T-helper 2 cell (primary cell): Measurements from ENCODE around the gene C1orf52.

Source experiments
- DNase-seq, 5 experiments: peaks; one replicate each; pipeline versions ENCODE4 v3.0.0 to v3.0.0-alpha.2; 2012 to 2022
- total RNA-seq, 2 donors: gene quantifications; one replicate each; lab custom pipeline; 2026; lab: John Stamatoyannopoulos, UW

Gene C1orf52
- 42.0 to 49.6 reads per million in 2 donors for total RNA-seq

- DNase-seq, result peak; percentile 90 to 99 (median 93)
Measured at GRCh38 chr1:85259118-85259911, at the start of gene C1orf52. C1orf52 (minus strand) TSS chr1:85259662; CDS start chr1:85259633, 29 bp downstream.

- DNase-seq, result no peak
Measured at GRCh38 chr1:85308833-85309350, 49.4 kb upstream of the C1orf52 start.

GRCh38 chr1:85307987-85308832 is 48.7 kb upstream of the C1orf52 start:
- DNase-seq, result peak; percentile 18 to 57 (median 24)

GRCh38 chr1:85306236-85306635 is 46.8 kb upstream of the C1orf52 start:
- DNase-seq, result no peak

- peak in 1 of 5 experiments; percentile 7 for DNase-seq
Measured at GRCh38 chr1:85303440-85304162, 44.1 kb upstream of the C1orf52 start.

- no peak for DNase-seq
Measured at GRCh38 chr1:85300140-85300539, 40.7 kb upstream of the C1orf52 start.

GRCh38 chr1:85297855-85298629 is 38.6 kb upstream of the C1orf52 start:
- peak in 3 of 5 experiments; percentile 60 to 94 (median 83) for DNase-seq

GRCh38 chr1:85297538-85297854 is 38.0 kb upstream of the C1orf52 start:
- DNase-seq, result no peak

- no peak for DNase-seq
Measured at GRCh38 chr1:85296980-85297379, 37.5 kb upstream of the C1orf52 start.

GRCh38 chr1:85295654-85296053 is 36.2 kb upstream of the C1orf52 start:
- DNase-seq, result no peak

GRCh38 chr1:85295006-85295431 is 35.6 kb upstream of the C1orf52 start:
- no peak for DNase-seq

- DNase-seq, result no peak
Measured at GRCh38 chr1:85290826-85291225, 31.4 kb upstream of the C1orf52 start.

GRCh38 chr1:85289848-85290335 is 30.4 kb upstream of the C1orf52 start:
- DNase-seq, result no peak

- no peak for DNase-seq
Measured at GRCh38 chr1:85289207-85289847, 29.9 kb upstream of the C1orf52 start.

- no peak for DNase-seq
Measured at GRCh38 chr1:85284202-85284601, 24.7 kb upstream of the C1orf52 start.

GRCh38 chr1:85283475-85284199 is 24.2 kb upstream of the C1orf52 start:
- DNase-seq, result no peak

- no peak for DNase-seq
Measured at GRCh38 chr1:85282424-85282823, 23.0 kb upstream of the C1orf52 start.

GRCh38 chr1:85280636-85281035 is 21.2 kb upstream of the C1orf52 start:
- DNase-seq, result no peak

- DNase-seq, result no peak
Measured at GRCh38 chr1:85279458-85280080, 20.1 kb upstream of the C1orf52 start.

- DNase-seq, result peak in 2 of 5 experiments; percentile 41 to 91
Measured at GRCh38 chr1:85278853-85279314, 19.4 kb upstream of the C1orf52 start.
